NOMO-1 treated with dmso at 0.1 percent for 144 hours (cell line): Measurements from ENCODE around the gene CPSF4.
"Not testable (repeated sequence)": the region's sequence is repeated elsewhere in the genome, so short reads cannot be mapped to it uniquely, and the experiment has no call there.

Experiments
- DNase-seq: peaks from one replicate; lab custom pipeline; 2025; ENCODE audit not compliant: unreplicated experiment; lab: John Stamatoyannopoulos, UW

Gene CPSF4

GRCh38 chr7:99408379-99409191 lies 30.2 kb upstream of the CPSF4 start, which contains the start of the genes BUD31 and PDAP1:
BUD31 (plus strand) TSS chr7:99408969; CDS start chr7:99411093, 2,124 bp downstream.
PDAP1 (minus strand) TSS chr7:99408597; CDS start chr7:99408548, 49 bp downstream.
- DNase-seq = peak; percentile 98

- DNase-seq = peak; percentile 60
These were observed 29.6 kb upstream of the CPSF4 start for GRCh38 chr7:99409192-99409572.

GRCh38 chr7:99409806-99410205 lies 28.9 kb upstream of the CPSF4 start:
- DNase-seq = no peak

GRCh38 chr7:99410635-99411034 lies 28.1 kb upstream of the CPSF4 start:
- DNase-seq = no peak

GRCh38 chr7:99415513-99416127 lies 23.1 kb upstream of the CPSF4 start:
- not testable (repeated sequence) for DNase-seq

GRCh38 chr7:99418260-99418659 lies 20.5 kb upstream of the CPSF4 start:
- DNase-seq = no peak

GRCh38 chr7:99419323-99420021 lies 19.3 kb upstream of the CPSF4 start:
- no peak for DNase-seq

- DNase-seq = no peak
These were observed 18.5 kb upstream of the CPSF4 start for GRCh38 chr7:99420213-99420612.

GRCh38 chr7:99420986-99421385 lies 17.8 kb upstream of the CPSF4 start:
- DNase-seq = no peak

- DNase-seq = no peak
These were observed 16.6 kb upstream of the CPSF4 start for GRCh38 chr7:99422186-99422585.

- no peak for DNase-seq
These were observed 16.1 kb upstream of the CPSF4 start for GRCh38 chr7:99422625-99423024.

GRCh38 chr7:99424932-99425730 lies 13.6 kb upstream of the CPSF4 start:
- no peak for DNase-seq

- DNase-seq = no peak
These were observed 9.7 kb upstream of the CPSF4 start for GRCh38 chr7:99428972-99429566.

- no peak for DNase-seq
These were observed 9.0 kb upstream of the CPSF4 start for GRCh38 chr7:99429756-99430155.

GRCh38 chr7:99431756-99432540 lies 6.8 kb upstream of the CPSF4 start:
- not testable (repeated sequence) for DNase-seq

- DNase-seq = no peak
These were observed 5.6 kb upstream of the CPSF4 start for GRCh38 chr7:99433158-99433557.

- DNase-seq = no peak
These were observed 684 bp upstream of the CPSF4 start for GRCh38 chr7:99437946-99438572.

GRCh38 chr7:99440195-99440594 lies 1.5 kb downstream of the CPSF4 start:
- no peak for DNase-seq

GRCh38 chr7:99446096-99446495 lies 7.4 kb downstream of the CPSF4 start:
- DNase-seq = no peak
